A673 (cell line): ENCODE results near the gene NPHP1. TPM values are rescaled to one million over a fixed set of nuclear protein-coding genes. Genes with fewer than 3 reads are reported as not detected.

Source experiments
- BruUV-seq: library from RNA; stranded (reverse); fragments of 400-500 nt; replicated peaks from 2 replicates; lab custom pipeline; 2021; lab: Mats Ljungman, UMichigan
- CTCF ChIA-PET: fragments of 300-600 bp; sonication (Branson Sonifier 250); formaldehyde crosslinking; loops from one replicate; lab custom pipeline; 2022; ENCODE audit warnings: antibody characterized with exemption; lab: Charles Lee
- POLR2A ChIA-PET: fragments of 300-600 bp; sonication (Branson Sonifier 250); formaldehyde crosslinking; loops from one replicate; lab custom pipeline; 2022; ENCODE audit warnings: antibody characterized with exemption; ENCODE audit not compliant: low non-redundant PET; lab: Charles Lee
- DNase-seq: peaks from one replicate; pipeline ENCODE4 v3.0.0-alpha.2; 2015; ENCODE audit warnings: low spot score
- H3K27ac ChIP-seq: fragments of 200-600 bp; sonication (generic); 2 replicates; pipeline ENCODE4 v1.5.1; 2016; ENCODE audit warnings: mixed run types, low read depth, mild to moderate bottlenecking, mixed read lengths, antibody characterized with exemption, low read length; ENCODE audit not compliant: poor library complexity, severe bottlenecking
- H3K27me3 ChIP-seq: fragments of 200-600 bp; sonication (generic); replicated peaks from 2 replicates; pipeline ENCODE4 v1.6.1; 2017; ENCODE audit warnings: mixed run types, low read depth, mild to moderate bottlenecking, mixed read lengths, antibody characterized with exemption, low read length; ENCODE audit not compliant: insufficient read depth, poor library complexity
- H3K36me3 ChIP-seq: fragments of 200-600 bp; sonication (generic); 2 replicates; pipeline ENCODE4 v1.6.1; 2016; ENCODE audit warnings: mixed run types, mild to moderate bottlenecking, mixed read lengths, antibody characterized with exemption, low read length; ENCODE audit not compliant: insufficient read depth, poor library complexity, severe bottlenecking
- H3K4me1 ChIP-seq: fragments of 200-600 bp; sonication (generic); 2 replicates; pipeline ENCODE4 v1.6.1; 2017; ENCODE audit warnings: mixed run types, mild to moderate bottlenecking, mixed read lengths, antibody characterized with exemption, low read length; ENCODE audit not compliant: insufficient read depth, poor library complexity, severe bottlenecking
- H3K4me3 ChIP-seq: fragments of 200-600 bp; sonication (generic); 2 replicates; pipeline ENCODE4 v1.5.1; 2016; ENCODE audit warnings: low read depth, mixed run types, mild to moderate bottlenecking, mixed read lengths, low read length; ENCODE audit not compliant: poor library complexity, severe bottlenecking
- H3K9me3 ChIP-seq: fragments of 200-600 bp; sonication (generic); 2 replicates; pipeline ENCODE4 v1.6.1; 2016; ENCODE audit warnings: mixed run types, low read depth, mild to moderate bottlenecking, mixed read lengths, antibody characterized with exemption, low read length; ENCODE audit not compliant: poor library complexity, severe bottlenecking
- EZH2 ChIP-seq: fragments of 200-600 bp; sonication (generic); IDR thresholded peaks from 2 replicates; pipeline ENCODE4 v1.6.1; 2017; ENCODE audit warnings: borderline replicate concordance, low read depth, mild to moderate bottlenecking, mixed read lengths, antibody characterized with exemption, low read length; ENCODE audit not compliant: poor library complexity, severe bottlenecking
- intact Hi-C: fragments of 100-400 bp; cut with micrococcal nuclease; formaldehyde crosslinking; loops from one replicate; pipeline ENCODE4 v1.10.0; 2022; ENCODE audit not compliant: unreplicated experiment
- total RNA-seq: library from RNA; stranded (reverse); gene quantifications from 2 replicates; pipeline ENCODE4 v1.2.3, GENCODE V29; 2021
- TF ChIP-seq, protein P1 (sequence below): fragments of 300-800, 200-600 bp; sonication (generic); conservative IDR thresholded peaks from 2 replicates; pipeline ENCODE4 v1.5.1; 2017; ENCODE audit warnings: low read depth, mild to moderate bottlenecking, antibody characterized with exemption, low read length, moderate library complexity, mixed read lengths

NPHP1 gene
- total RNA-seq, 1 experiment from 2014 or later: 4.5 TPM

- BruUV-seq: no TSS peak
- Histone ChIP-seq H3K27ac (no peak overlapping the region), H3K27me3 (no peaks in the 10 kb centered on the region), H3K4me1 (peaks cover 32% of the 10 kb centered on the region), H3K9me3 (no peaks in the 10 kb centered on the region), H3K4me3 (no peak overlapping the region), H3K36me3 (no peaks in the 10 kb centered on the region)
- CTCF ChIA-PET: no interaction called here
- intact Hi-C loops: no loop called here
- TF ChIP-seq, protein P1, sequence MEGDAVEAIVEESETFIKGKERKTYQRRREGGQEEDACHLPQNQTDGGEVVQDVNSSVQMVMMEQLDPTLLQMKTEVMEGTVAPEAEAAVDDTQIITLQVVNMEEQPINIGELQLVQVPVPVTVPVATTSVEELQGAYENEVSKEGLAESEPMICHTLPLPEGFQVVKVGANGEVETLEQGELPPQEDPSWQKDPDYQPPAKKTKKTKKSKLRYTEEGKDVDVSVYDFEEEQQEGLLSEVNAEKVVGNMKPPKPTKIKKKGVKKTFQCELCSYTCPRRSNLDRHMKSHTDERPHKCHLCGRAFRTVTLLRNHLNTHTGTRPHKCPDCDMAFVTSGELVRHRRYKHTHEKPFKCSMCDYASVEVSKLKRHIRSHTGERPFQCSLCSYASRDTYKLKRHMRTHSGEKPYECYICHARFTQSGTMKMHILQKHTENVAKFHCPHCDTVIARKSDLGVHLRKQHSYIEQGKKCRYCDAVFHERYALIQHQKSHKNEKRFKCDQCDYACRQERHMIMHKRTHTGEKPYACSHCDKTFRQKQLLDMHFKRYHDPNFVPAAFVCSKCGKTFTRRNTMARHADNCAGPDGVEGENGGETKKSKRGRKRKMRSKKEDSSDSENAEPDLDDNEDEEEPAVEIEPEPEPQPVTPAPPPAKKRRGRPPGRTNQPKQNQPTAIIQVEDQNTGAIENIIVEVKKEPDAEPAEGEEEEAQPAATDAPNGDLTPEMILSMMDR: no peak
- TF ChIP-seq EZH2: no peak
- POLR2A ChIA-PET: no interaction called here
- DNase-seq: no peak
Measured at GRCh38 chr2:110105183-110105582, 99.6 kb downstream of the NPHP1 start.

DNA sequence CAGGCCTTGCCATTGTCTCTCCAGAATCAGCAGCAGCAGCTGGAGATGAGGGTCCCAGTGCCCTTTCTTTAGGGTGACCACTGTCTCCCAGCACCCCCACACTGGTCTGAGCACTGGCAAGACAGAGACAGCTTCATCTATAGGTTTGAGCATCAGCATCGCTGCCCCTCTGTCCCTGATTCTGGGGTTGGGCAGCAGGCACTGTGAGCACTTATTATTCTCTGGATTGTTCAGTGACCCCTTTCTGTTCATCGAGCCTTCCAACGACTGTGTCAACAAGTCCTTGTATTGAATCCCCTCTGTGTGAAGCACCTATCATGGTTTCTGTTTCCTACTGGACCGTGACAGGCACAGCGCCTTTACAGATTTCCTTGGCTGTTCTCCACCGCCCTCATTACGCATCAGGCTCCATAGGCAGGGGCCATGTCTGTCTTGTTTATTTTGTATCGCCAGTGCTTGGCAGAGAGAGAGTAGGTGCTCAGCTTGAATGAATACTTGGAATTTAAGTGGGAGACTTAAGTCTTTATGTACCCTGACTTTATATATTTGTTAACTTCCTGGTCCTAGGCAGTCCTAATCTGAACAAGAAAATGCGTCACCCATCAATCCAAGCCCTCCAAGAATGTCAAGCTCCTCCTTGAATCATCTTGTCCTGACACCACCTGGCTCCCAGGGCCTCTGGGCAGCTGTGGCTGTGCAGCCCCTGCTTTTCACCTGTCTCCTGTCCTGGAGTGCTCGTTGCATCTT, 100.6 kb downstream of the NPHP1 start:
- Histone ChIP-seq H3K4me3 (no peak overlapping the region), H3K27ac (no peak overlapping the region), H3K36me3 (no peaks in the 10 kb centered on the region), H3K27me3 (no peaks in the 10 kb centered on the region), H3K9me3 (no peaks in the 10 kb centered on the region), H3K4me1 (peaks cover 32% of the 10 kb centered on the region)
- ChIA-PET POLR2A (no interaction called here), CTCF (no interaction called here)
- no TSS peak for BruUV-seq
- TF ChIP-seq EZH2: no peak
- TF ChIP-seq, protein P1: no peak
- DNase-seq: no peak
- intact Hi-C loops: no loop called here

GRCh38 chr2:110103061-110103961, 101.5 kb downstream of the NPHP1 start:
- H3K4me1 ChIP-seq: peaks cover 32% of the 10 kb centered on the region
- no peak for TF ChIP-seq EZH2
- TF ChIP-seq, protein P1: no peak
- H3K9me3 ChIP-seq: no peaks in the 10 kb centered on the region
- CTCF ChIA-PET: no interaction called here
- intact Hi-C loops: no loop called here
- H3K27ac ChIP-seq: no peak overlapping the region
- H3K4me3 ChIP-seq: no peak overlapping the region
- DNase-seq: no peak
- H3K27me3 ChIP-seq: no peaks in the 10 kb centered on the region
- no peaks in the 10 kb centered on the region for H3K36me3 ChIP-seq
- BruUV-seq: no TSS peak
- POLR2A ChIA-PET: no interaction called here
